SK-N-MC (cell line): ENCODE measurements around the gene PSMB10.

Experiments used
- FOXP2 ChIP-seq: optimal IDR thresholded peaks from 2 replicates; pipeline ENCODE3; 2011; ENCODE audit warnings: mild to moderate bottlenecking, moderate library complexity; ENCODE audit not compliant: insufficient read depth; ENCODE audit errors: extremely low read length, control extremely low read depth
- POLR2AphosphoS5 ChIP-seq: IDR thresholded peaks from 2 replicates; pipeline ENCODE4 v1.6.1; 2012; ENCODE audit warnings: mild to moderate bottlenecking, low read depth, low read length, borderline replicate concordance

- TF ChIP-seq FOXP2 (no peak), POLR2AphosphoS5 (no peak)
Measured at GRCh38 chr16:67969254-67970039, 32.8 kb upstream of the PSMB10 start.
